ENCODE results near the gene CTSE.
A peak's percentile ranks its signal among the peaks of the same experiment; 100 is the strongest.

The CTSE gene

GRCh38 chr1:205963352-205964155 is 60.1 kb downstream of the CTSE start:
- Histone ChIP-seq H3K27me3 (ENCODE audit: insufficient read depth, poor library complexity, severe bottlenecking) (no peaks in the 10 kb centered on the region), H3K4me3 (replicated peaks; ENCODE audit: insufficient read depth, low read length) (no peak overlapping the region), H3K27ac (replicated peaks) (no peak overlapping the region)
- TF ChIP-seq, protein P1, sequence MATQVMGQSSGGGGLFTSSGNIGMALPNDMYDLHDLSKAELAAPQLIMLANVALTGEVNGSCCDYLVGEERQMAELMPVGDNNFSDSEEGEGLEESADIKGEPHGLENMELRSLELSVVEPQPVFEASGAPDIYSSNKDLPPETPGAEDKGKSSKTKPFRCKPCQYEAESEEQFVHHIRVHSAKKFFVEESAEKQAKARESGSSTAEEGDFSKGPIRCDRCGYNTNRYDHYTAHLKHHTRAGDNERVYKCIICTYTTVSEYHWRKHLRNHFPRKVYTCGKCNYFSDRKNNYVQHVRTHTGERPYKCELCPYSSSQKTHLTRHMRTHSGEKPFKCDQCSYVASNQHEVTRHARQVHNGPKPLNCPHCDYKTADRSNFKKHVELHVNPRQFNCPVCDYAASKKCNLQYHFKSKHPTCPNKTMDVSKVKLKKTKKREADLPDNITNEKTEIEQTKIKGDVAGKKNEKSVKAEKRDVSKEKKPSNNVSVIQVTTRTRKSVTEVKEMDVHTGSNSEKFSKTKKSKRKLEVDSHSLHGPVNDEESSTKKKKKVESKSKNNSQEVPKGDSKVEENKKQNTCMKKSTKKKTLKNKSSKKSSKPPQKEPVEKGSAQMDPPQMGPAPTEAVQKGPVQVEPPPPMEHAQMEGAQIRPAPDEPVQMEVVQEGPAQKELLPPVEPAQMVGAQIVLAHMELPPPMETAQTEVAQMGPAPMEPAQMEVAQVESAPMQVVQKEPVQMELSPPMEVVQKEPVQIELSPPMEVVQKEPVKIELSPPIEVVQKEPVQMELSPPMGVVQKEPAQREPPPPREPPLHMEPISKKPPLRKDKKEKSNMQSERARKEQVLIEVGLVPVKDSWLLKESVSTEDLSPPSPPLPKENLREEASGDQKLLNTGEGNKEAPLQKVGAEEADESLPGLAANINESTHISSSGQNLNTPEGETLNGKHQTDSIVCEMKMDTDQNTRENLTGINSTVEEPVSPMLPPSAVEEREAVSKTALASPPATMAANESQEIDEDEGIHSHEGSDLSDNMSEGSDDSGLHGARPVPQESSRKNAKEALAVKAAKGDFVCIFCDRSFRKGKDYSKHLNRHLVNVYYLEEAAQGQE (IDR thresholded peaks at IDR 0.05; ENCODE audit: insufficient replicate concordance, low read depth) = no peak
- TF ChIP-seq, protein P2, sequence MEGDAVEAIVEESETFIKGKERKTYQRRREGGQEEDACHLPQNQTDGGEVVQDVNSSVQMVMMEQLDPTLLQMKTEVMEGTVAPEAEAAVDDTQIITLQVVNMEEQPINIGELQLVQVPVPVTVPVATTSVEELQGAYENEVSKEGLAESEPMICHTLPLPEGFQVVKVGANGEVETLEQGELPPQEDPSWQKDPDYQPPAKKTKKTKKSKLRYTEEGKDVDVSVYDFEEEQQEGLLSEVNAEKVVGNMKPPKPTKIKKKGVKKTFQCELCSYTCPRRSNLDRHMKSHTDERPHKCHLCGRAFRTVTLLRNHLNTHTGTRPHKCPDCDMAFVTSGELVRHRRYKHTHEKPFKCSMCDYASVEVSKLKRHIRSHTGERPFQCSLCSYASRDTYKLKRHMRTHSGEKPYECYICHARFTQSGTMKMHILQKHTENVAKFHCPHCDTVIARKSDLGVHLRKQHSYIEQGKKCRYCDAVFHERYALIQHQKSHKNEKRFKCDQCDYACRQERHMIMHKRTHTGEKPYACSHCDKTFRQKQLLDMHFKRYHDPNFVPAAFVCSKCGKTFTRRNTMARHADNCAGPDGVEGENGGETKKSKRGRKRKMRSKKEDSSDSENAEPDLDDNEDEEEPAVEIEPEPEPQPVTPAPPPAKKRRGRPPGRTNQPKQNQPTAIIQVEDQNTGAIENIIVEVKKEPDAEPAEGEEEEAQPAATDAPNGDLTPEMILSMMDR (IDR thresholded peaks at IDR 0.05; ENCODE audit: insufficient read depth, low read length) = no peak
- TF ChIP-seq SPI1 (IDR thresholded peaks at IDR 0.05; ENCODE audit: borderline replicate concordance, low read depth) = no peak
- peak in 1 of 2 experiments; percentile 37 for DNase-seq (ENCODE audit: low read depth in 1 of 2, low spot score in 1 of 2)

DNA sequence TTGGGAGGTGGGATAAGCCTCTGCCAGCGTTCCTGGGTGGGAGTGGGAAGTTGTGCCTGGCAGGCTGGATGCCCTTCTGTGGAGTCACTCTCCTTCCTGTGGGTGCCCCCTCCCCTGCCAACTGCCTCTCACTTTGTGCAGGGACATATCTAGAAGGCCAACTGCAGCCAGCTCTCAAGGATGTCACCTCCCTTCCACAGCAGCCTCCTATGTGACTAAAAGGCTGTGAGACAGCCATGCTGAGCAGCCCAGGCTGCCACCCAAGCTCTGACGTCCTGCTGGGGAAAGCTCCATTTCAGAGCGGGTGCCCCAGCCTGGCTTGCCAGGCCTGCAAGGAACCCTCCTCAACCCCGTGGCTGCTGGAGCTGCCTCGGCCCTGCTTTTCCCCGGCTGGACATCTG is 60.9 kb downstream of the CTSE start:
- no peaks in the 10 kb centered on the region for H3K27me3 ChIP-seq (ENCODE audit: insufficient read depth, poor library complexity, severe bottlenecking)
- TF ChIP-seq GABPA (IDR thresholded peaks at IDR 0.05; ENCODE audit: low read depth) = no peak
- TF ChIP-seq POLR2AphosphoS5 (IDR thresholded peaks at IDR 0.05; ENCODE audit: low read depth) = no peak
- TF ChIP-seq, protein P2 (IDR thresholded peaks at IDR 0.05; ENCODE audit: insufficient read depth, low read length) = no peak
- no peak for TF ChIP-seq SPI1 (IDR thresholded peaks at IDR 0.05; ENCODE audit: borderline replicate concordance, low read depth)
- TF ChIP-seq, protein P1 (IDR thresholded peaks at IDR 0.05; ENCODE audit: insufficient replicate concordance, low read depth) = no peak
- DNase-seq (ENCODE audit: low read depth in 1 of 2, low spot score in 1 of 2) = no peak
- no peak overlapping the region for H3K4me3 ChIP-seq (replicated peaks; ENCODE audit: insufficient read depth, low read length)
- H3K27ac ChIP-seq (replicated peaks) = no peak overlapping the region

- TF ChIP-seq, protein P2 (IDR thresholded peaks at IDR 0.05; ENCODE audit: insufficient read depth, low read length) = no peak
- TF ChIP-seq SPI1 (IDR thresholded peaks at IDR 0.05; ENCODE audit: borderline replicate concordance, low read depth) (no peak), POLR2AphosphoS5 (IDR thresholded peaks at IDR 0.05; ENCODE audit: low read depth) (no peak), GABPA (IDR thresholded peaks at IDR 0.05; ENCODE audit: low read depth) (no peak)
- TF ChIP-seq, protein P1 (IDR thresholded peaks at IDR 0.05; ENCODE audit: insufficient replicate concordance, low read depth) = no peak
- no peak for DNase-seq (ENCODE audit: low read depth in 1 of 2, low spot score in 1 of 2)
- no peak overlapping the region for H3K27ac ChIP-seq (replicated peaks)
- no peaks in the 10 kb centered on the region for H3K27me3 ChIP-seq (ENCODE audit: insufficient read depth, poor library complexity, severe bottlenecking)
- no peak overlapping the region for H3K4me3 ChIP-seq (replicated peaks; ENCODE audit: insufficient read depth, low read length)
These were observed 61.5 kb downstream of the CTSE start for GRCh38 chr1:205961991-205962820.
